IMR-90 (cell line): ENCODE results near the gene RAB27B. TPM values are rescaled to one million over a fixed set of nuclear protein-coding genes. Genes with fewer than 3 reads are reported as not detected.

Experiments used
- ATAC-seq: fragments of 200-7000 bp; cut with Tn5 transposase; 2 replicates; pipeline ENCODE4 v1.9.1; 2020; ENCODE audit warnings: low read depth, mild to moderate bottlenecking, moderate library complexity
- BruUV-seq: library from RNA; stranded (reverse); fragments of 400-500 nt; replicated peaks from 2 replicates; lab custom pipeline; 2021; lab: Mats Ljungman, UMichigan
- CTCF ChIA-PET: fragments of 300-600 bp; formaldehyde crosslinking; extraction: SDS; loops from one replicate; lab custom pipeline; 2021; ENCODE audit warnings: antibody characterized with exemption; lab: Yijun Ruan, JAX
- POLR2A ChIA-PET: fragments of 300-600 bp; sonication (Branson Sonifier 250); formaldehyde crosslinking; loops from one replicate; lab custom pipeline; 2022; ENCODE audit warnings: antibody characterized with exemption; ENCODE audit not compliant: unreplicated experiment; lab: Charles Lee
- DNase-seq: peaks from one replicate; pipeline ENCODE4 v3.0.0; 2013
- H2AFZ ChIP-seq: replicated peaks from 2 replicates; pipeline ENCODE3; 2013; ENCODE audit warnings: low read length, mild to moderate bottlenecking; ENCODE audit not compliant: poor library complexity
- H2AK5ac ChIP-seq: 2 replicates; pipeline ENCODE4 v1.6.1; 2013; ENCODE audit warnings: low read depth, low read length, inconsistent platforms
- H2AK9ac ChIP-seq: replicated peaks from 2 replicates; pipeline ENCODE3; 2013; ENCODE audit warnings: mild to moderate bottlenecking, low read depth, low read length, moderate library complexity; ENCODE audit not compliant: poor library complexity
- H2BK120ac ChIP-seq: 2 replicates; pipeline ENCODE4 v1.6.1; 2013; ENCODE audit warnings: low read depth, low read length, inconsistent platforms
- H2BK15ac ChIP-seq: 3 replicates; pipeline ENCODE4 v1.6.1; 2013; ENCODE audit warnings: low read depth, low read length, inconsistent platforms
- H2BK20ac ChIP-seq: 2 replicates; pipeline ENCODE4 v1.6.1; 2013; ENCODE audit warnings: low read depth, mild to moderate bottlenecking, inconsistent platforms, low read length, moderate library complexity
- H2BK5ac ChIP-seq: 2 replicates; pipeline ENCODE4 v1.6.1; 2013; ENCODE audit warnings: mild to moderate bottlenecking, low read depth, low read length, inconsistent platforms; ENCODE audit not compliant: poor library complexity, severe bottlenecking
- H3K14ac ChIP-seq: replicated peaks from 2 replicates; pipeline ENCODE4 v1.6.1; 2013; ENCODE audit warnings: low read depth, low read length, inconsistent platforms
- H3K18ac ChIP-seq: 2 replicates; pipeline ENCODE4 v1.6.1; 2013; ENCODE audit warnings: low read depth, low read length, control low read depth
- H3K23ac ChIP-seq: 2 replicates; pipeline ENCODE4 v1.6.1; 2013; ENCODE audit warnings: low read depth, low read length, inconsistent platforms
- H3K27ac ChIP-seq: 2 replicates; pipeline ENCODE4 v1.5.1; 2013; ENCODE audit warnings: mild to moderate bottlenecking, control low read depth, low read length; ENCODE audit not compliant: insufficient read depth
- H3K27me3 ChIP-seq: 2 replicates; pipeline ENCODE4 v1.6.1; 2013; ENCODE audit warnings: low read length; ENCODE audit not compliant: control insufficient read depth, insufficient read depth
- H3K36me3 ChIP-seq: 2 replicates; pipeline ENCODE4 v1.6.1; 2013; ENCODE audit warnings: low read length, mixed read lengths; ENCODE audit not compliant: control insufficient read depth, insufficient read depth
- H3K4ac ChIP-seq: 2 replicates; pipeline ENCODE4 v1.6.1; 2013; ENCODE audit warnings: low read depth, low read length, inconsistent platforms
- H3K4me1 ChIP-seq: 2 replicates; pipeline ENCODE4 v1.6.1; 2013; ENCODE audit warnings: low read length, mixed read lengths; ENCODE audit not compliant: control insufficient read depth, insufficient read depth
- H3K4me2 ChIP-seq: 2 replicates; pipeline ENCODE4 v1.6.1; 2013; ENCODE audit warnings: low read depth, mild to moderate bottlenecking, control low read depth, low read length, moderate library complexity
- H3K4me3 ChIP-seq: 2 replicates; pipeline ENCODE4 v1.5.1; 2013; ENCODE audit warnings: low read depth, mild to moderate bottlenecking, control low read depth, low read length, moderate library complexity; ENCODE audit not compliant: insufficient read depth
- H3K56ac ChIP-seq: 2 replicates; pipeline ENCODE4 v1.6.1; 2013; ENCODE audit warnings: low read length, inconsistent platforms; ENCODE audit not compliant: insufficient read depth; ENCODE audit errors: extremely low read depth
- H3K79me1 ChIP-seq, 2 experiments: 2 replicates each; pipeline ENCODE4 v1.6.1; 2013; ENCODE audit warnings: low read length in 2 of 2, inconsistent platforms in 1 of 2, low read depth in 1 of 2
- H3K9ac ChIP-seq: 2 replicates; pipeline ENCODE4 v1.6.1; 2013; ENCODE audit warnings: low read depth, low read length, control low read depth
- H3K9me1 ChIP-seq: 2 replicates; pipeline ENCODE4 v1.6.1; 2013; ENCODE audit warnings: low read length, inconsistent platforms; ENCODE audit not compliant: insufficient read depth
- H3K9me3 ChIP-seq: 2 replicates; pipeline ENCODE4 v1.6.1; 2013; ENCODE audit warnings: low read length; ENCODE audit not compliant: control insufficient read depth, insufficient read depth
- H4K20me1 ChIP-seq: 2 replicates; pipeline ENCODE4 v1.6.1; 2013; ENCODE audit warnings: low read length, inconsistent platforms; ENCODE audit not compliant: insufficient read depth
- H4K5ac ChIP-seq: 2 replicates; pipeline ENCODE4 v1.6.1; 2013; ENCODE audit warnings: mild to moderate bottlenecking, low read depth, low read length, control low read depth
- H4K8ac ChIP-seq, 2 experiments: 2 replicates each; pipeline ENCODE4 v1.6.1; 2013; ENCODE audit warnings: low read depth in 2 of 2, low read length in 2 of 2, control low read depth in 1 of 2, inconsistent platforms in 1 of 2
- H4K91ac ChIP-seq: 2 replicates; pipeline ENCODE4 v1.6.1; 2013; ENCODE audit warnings: low read depth, low read length, inconsistent platforms; ENCODE audit not compliant: insufficient read depth
- BHLHE40 ChIP-seq: fragments of 150-350 bp; IDR thresholded peaks from 2 replicates; pipeline ENCODE4 v1.6.1; 2016; ENCODE audit warnings: mild to moderate bottlenecking, low read depth, low read length
- CEBPB ChIP-seq: IDR thresholded peaks from 2 replicates; pipeline ENCODE4 v1.6.1; 2012; ENCODE audit warnings: low read depth, low read length, improper control_type of control experiment
- CHD1 ChIP-seq: IDR thresholded peaks from 2 replicates; pipeline ENCODE4 v1.6.1; 2012; ENCODE audit warnings: low read depth, low read length, improper control_type of control experiment
- CTCF ChIP-seq: conservative IDR thresholded peaks from 2 replicates; pipeline ENCODE4 v1.5.1; 2012; ENCODE audit warnings: mild to moderate bottlenecking, low read depth, low read length, improper control_type of control experiment
- ELK1 ChIP-seq: fragments of 150-350 bp; IDR thresholded peaks from 2 replicates; pipeline ENCODE4 v1.6.1; 2016; ENCODE audit warnings: low read depth, mild to moderate bottlenecking, low read length, moderate library complexity, borderline replicate concordance
- FOS ChIP-seq: fragments of 150-350 bp; IDR thresholded peaks from 2 replicates; pipeline ENCODE4 v1.6.1; 2016; ENCODE audit warnings: low read depth, low read length
- MAFK ChIP-seq: IDR thresholded peaks from 2 replicates; pipeline ENCODE4 v1.6.1; 2012; ENCODE audit warnings: low read depth, low read length, improper control_type of control experiment
- MAZ ChIP-seq: IDR thresholded peaks from 2 replicates; pipeline ENCODE4 v1.6.1; 2012; ENCODE audit warnings: low read depth, mild to moderate bottlenecking, low read length, improper control_type of control experiment, moderate library complexity, borderline replicate concordance
- MXI1 ChIP-seq: IDR thresholded peaks from 2 replicates; pipeline ENCODE4 v1.6.1; 2012; ENCODE audit warnings: low read depth, mild to moderate bottlenecking, low read length, moderate library complexity, borderline replicate concordance
- NFE2L2 ChIP-seq: fragments of 150-350 bp; IDR thresholded peaks from 2 replicates; pipeline ENCODE4 v1.6.1; 2016; ENCODE audit warnings: low read depth, mild to moderate bottlenecking, low read length
- POLR2A ChIP-seq: IDR thresholded peaks from 2 replicates; pipeline ENCODE4 v1.6.1; 2012; ENCODE audit warnings: mild to moderate bottlenecking, low read depth, low read length
- RAD21 ChIP-seq: IDR thresholded peaks from 2 replicates; pipeline ENCODE4 v1.6.1; 2012; ENCODE audit warnings: low read length, improper control_type of control experiment
- RCOR1 ChIP-seq: IDR thresholded peaks from 2 replicates; pipeline ENCODE4 v1.6.1; 2012; ENCODE audit warnings: mild to moderate bottlenecking, low read length, improper control_type of control experiment; ENCODE audit not compliant: insufficient replicate concordance
- RFX5 ChIP-seq: IDR thresholded peaks from 2 replicates; pipeline ENCODE4 v1.8.0; 2012; ENCODE audit warnings: low read depth, mild to moderate bottlenecking, low read length, moderate library complexity
- SMC3 ChIP-seq: fragments of 150-350 bp; IDR thresholded peaks from 2 replicates; pipeline ENCODE4 v1.6.1; 2016; ENCODE audit warnings: low read depth, mild to moderate bottlenecking, antibody characterized with exemption, low read length, moderate library complexity
- USF2 ChIP-seq: fragments of 150-350 bp; IDR thresholded peaks from 2 replicates; pipeline ENCODE4 v1.6.1; 2017; ENCODE audit warnings: mild to moderate bottlenecking, antibody characterized with exemption, low read length, low read depth
- WGBS, 2 experiments: methylation state at CpG; one replicate each; pipeline versions ENCODE4 v1.1.5 to v1.1.7; 2013; ENCODE audit warnings: missing lambda C conversion rate in 2 of 2; ENCODE audit not compliant: insufficient read length in 1 of 2; ENCODE audit errors: extremely low coverage in 2 of 2; 5-methylcytosine and 5-hydroxymethylcytosine counted together
- dilution Hi-C: fragments of 300-500 bp; cut with HindIII; formaldehyde crosslinking; loops from one replicate; pipeline ENCODE4 v1.14.3; 2018; ENCODE audit warnings: low sequenced_read_pairs; ENCODE audit not compliant: unreplicated experiment
- in situ Hi-C: fragments of 300-500 bp; cut with MboI; formaldehyde crosslinking; loops from 3 replicates; pipeline ENCODE4 v1.14.3; 2019; ENCODE audit warnings: low sequenced_read_pairs, inconsistent platforms, mixed read lengths
- intact Hi-C: fragments of 100-400 bp; cut with micrococcal nuclease; formaldehyde crosslinking; loops from 2 replicates; pipeline ENCODE4 v1.10.0; 2022
- polyA plus RNA-seq, 3 experiments: library from polyadenylated mRNA; depleted of rRNA; stranded (reverse); fragments of >200 nt; gene quantifications; 2 replicates each; pipeline ENCODE4 v1.2.3, GENCODE V29; 2012; ENCODE audit warnings: low replicate concordance in 1 of 3
- total RNA-seq: library from RNA; depleted of rRNA; stranded (reverse); fragments of >200 nt; gene quantifications from 2 replicates; pipeline ENCODE4 v1.2.3, GENCODE V29; 2012

Gene RAB27B
- total and polyA plus RNA-seq, 2 of the 4 experiments (the other 2 are of a cell fraction) = 0.24 to 1.3 TPM

- ChIA-PET CTCF (interaction anchor here (1.2 kb wide), 1 partner anchor 11 kb away, joined by 3 read pairs; no protein-coding TSS in a partner anchor), POLR2A (no interaction called here)
- Histone ChIP-seq H2AK5ac (no peak overlapping the region), H3K23ac (no peak overlapping the region), H2BK5ac (no peak overlapping the region), H2AFZ (no peak overlapping the region), H2BK120ac (no peak overlapping the region), H2BK15ac (no peak overlapping the region), H3K9ac (no peak overlapping the region), H3K14ac (no peak overlapping the region), H3K56ac (no peak overlapping the region), H2AK9ac (no peak overlapping the region), H3K18ac (no peak overlapping the region), H3K9me1 (no peaks in the 10 kb centered on the region), H3K79me1 (no peaks in the 10 kb centered on the region), H3K36me3 (no peaks in the 10 kb centered on the region), H4K5ac (no peak overlapping the region), H3K4me1 (0 out of 2 replicates have a peak, but pooled peaks cover 1% of the 10 kb centered on the region), H4K20me1 (no peaks in the 10 kb centered on the region), H3K4me3 (no peak overlapping the region), H4K8ac (no peak overlapping the region), H3K9me3 (no peaks in the 10 kb centered on the region), H4K91ac (no peak overlapping the region), H3K4me2 (no peak overlapping the region), H3K4ac (no peak overlapping the region), H3K27ac (no peak overlapping the region), H3K27me3 (no peaks in the 10 kb centered on the region), H2BK20ac (no peak overlapping the region)
- DNase-seq (no peak), ATAC-seq (no peak)
- dilution Hi-C loops = no loop called here
- in situ Hi-C loops = no loop called here
- intact Hi-C loops = no loop called here
- TF ChIP-seq FOS (no peak), BHLHE40 (no peak), CEBPB (no peak), USF2 (no peak), CTCF (no peak), RCOR1 (no peak), MXI1 (no peak), RAD21 (no peak), NFE2L2 (no peak), MAZ (no peak), POLR2A (no peak), CHD1 (no peak), MAFK (no peak), ELK1 (no peak), SMC3 (no peak), RFX5 (no peak)
- WGBS, 2 experiments = no CpG with 5 or more reads among the region's 1 CpG
- no TSS peak for BruUV-seq
These were observed 42.1 kb upstream of the RAB27B start for GRCh38 chr18:54786206-54786605.
